ENCODE measurements around the gene NEGR1.
A peak's percentile ranks its signal among the peaks of the same experiment; 100 is the strongest.

GRCh38 chr1:72281637-72282270 is 585 bp downstream of the NEGR1 start:
- TF ChIP-seq CTCF (IDR thresholded peaks at IDR 0.05; ENCODE audit: poor library complexity, severe bottlenecking) (no peak), REST (IDR thresholded peaks at IDR 0.05; ENCODE audit: borderline replicate concordance) (no peak), EZH2 (IDR thresholded peaks at IDR 0.05; ENCODE audit: borderline replicate concordance, insufficient read depth, low read length, poor library complexity, severe bottlenecking) (no peak), POLR2AphosphoS5 (IDR thresholded peaks at IDR 0.05) (no peak), RAD21 (conservative IDR thresholded peaks at IDR 0.05) (peak; percentile 42), MXI1 (conservative IDR thresholded peaks at IDR 0.05; ENCODE audit: poor library complexity, severe bottlenecking) (no peak), EP300 (conservative IDR thresholded peaks at IDR 0.05; ENCODE audit: poor library complexity, severe bottlenecking) (no peak)
